Glomerular visceral epithelial cell (primary cell): Measurements from ENCODE around the gene IGSF11.
"Not testable (repeated sequence)": the region's sequence is repeated elsewhere in the genome, so short reads cannot be mapped to it uniquely, and the experiment has no call there.

Experiments used
- DNase-seq: peaks from one replicate; pipeline ENCODE4 v3.0.0-alpha.2; 2016; ENCODE audit errors: extremely low spot score

The IGSF11 gene

GRCh38 chr3:118990823-118991560, 43.7 kb downstream of the IGSF11 start:
- DNase-seq: no peak

- DNase-seq: no peak
Observed at GRCh38 chr3:118988198-118989130, 46.2 kb downstream of the IGSF11 start.

- no peak for DNase-seq
Observed at GRCh38 chr3:118987477-118987876, 47.2 kb downstream of the IGSF11 start.

GRCh38 chr3:118986734-118987133, 47.9 kb downstream of the IGSF11 start:
- DNase-seq: no peak

- no peak for DNase-seq
Observed at GRCh38 chr3:118984699-118985098, 49.9 kb downstream of the IGSF11 start.

GRCh38 chr3:118981494-118982134, 53.0 kb downstream of the IGSF11 start:
- no peak for DNase-seq

- DNase-seq: no peak
Observed at GRCh38 chr3:118980832-118981231, 53.8 kb downstream of the IGSF11 start.

- DNase-seq: no peak
Observed at GRCh38 chr3:118978393-118978758, 56.3 kb downstream of the IGSF11 start.

- no peak for DNase-seq
Observed at GRCh38 chr3:118977671-118978392, 56.8 kb downstream of the IGSF11 start.

- no peak for DNase-seq
Observed at GRCh38 chr3:118977118-118977517, 57.5 kb downstream of the IGSF11 start.

GRCh38 chr3:118975476-118975875, 59.2 kb downstream of the IGSF11 start:
- not testable (repeated sequence) for DNase-seq

GRCh38 chr3:118974356-118975097, 60.1 kb downstream of the IGSF11 start:
- no peak for DNase-seq

GRCh38 chr3:118973050-118973449, 61.6 kb downstream of the IGSF11 start:
- DNase-seq: no peak

GRCh38 chr3:118970819-118971218, 63.8 kb downstream of the IGSF11 start:
- DNase-seq: no peak

- no peak for DNase-seq
Observed at GRCh38 chr3:118968640-118969039, 66.0 kb downstream of the IGSF11 start.

GRCh38 chr3:118968111-118968510, 66.5 kb downstream of the IGSF11 start:
- DNase-seq: no peak

- DNase-seq: no peak
Observed at GRCh38 chr3:118966700-118967099, 67.9 kb downstream of the IGSF11 start.

- no peak for DNase-seq
Observed at GRCh38 chr3:118963711-118964110, 70.9 kb downstream of the IGSF11 start.

- no peak for DNase-seq
Observed at GRCh38 chr3:118960876-118961450, 73.7 kb downstream of the IGSF11 start.

GRCh38 chr3:118955914-118956556, 78.6 kb downstream of the IGSF11 start:
- DNase-seq: no peak
